H4 (cell line): ENCODE measurements around the gene CACNA1H. TPM values are rescaled to one million over a fixed set of nuclear protein-coding genes. Genes with fewer than 3 reads are reported as not detected.
"Not testable (repeated sequence)": the region's sequence is repeated elsewhere in the genome, so short reads cannot be mapped to it uniquely, and the experiment has no call there.

Experiments used
- DNase-seq: peaks from one replicate; pipeline ENCODE4 v3.0.0-alpha.2; 2015; ENCODE audit warnings: low spot score
- total RNA-seq: library from RNA; depleted of rRNA; stranded (reverse); fragments of >200 nt; shearing (Covaris generic); gene quantifications from 2 replicates; pipeline ENCODE4 v1.2.3, GENCODE V29; 2014

CACNA1H gene
- total RNA-seq, 1 experiment from 2014 or later: 2.0 TPM

DNA sequence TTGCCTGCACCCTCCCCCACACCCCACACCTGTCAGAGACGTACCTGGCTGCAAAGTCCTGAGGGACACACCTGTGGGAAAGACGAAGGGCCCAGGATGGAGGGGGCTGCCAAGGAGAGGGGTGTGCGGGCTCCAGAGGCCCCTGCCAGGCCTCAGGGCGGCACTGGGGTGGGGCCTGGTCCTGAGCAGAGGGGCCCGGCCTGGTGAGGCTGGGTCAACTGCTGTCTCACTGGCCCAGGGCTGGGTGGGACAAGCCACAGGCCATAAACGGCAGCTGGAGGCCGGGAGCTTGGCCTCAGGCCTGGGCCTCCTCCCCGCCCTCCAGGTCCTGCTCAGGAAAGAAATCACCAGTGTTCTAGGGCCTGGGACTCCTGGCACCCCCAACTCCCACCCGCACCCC, 71.7 kb downstream of the CACNA1H start:
- DNase-seq: no peak

- DNase-seq: no peak
These were observed 72.1 kb downstream of the CACNA1H start, which contains the start of gene TPSG1 for GRCh38 chr16:1225051-1225451. Gene TPSG1, minus strand, starts transcription at chr16:1225268. Its CDS starts 16 bp downstream, at chr16:1225252.

- DNase-seq: not testable (repeated sequence)
These were observed 72.9 kb downstream of the CACNA1H start for GRCh38 chr16:1225728-1226311.

DNA sequence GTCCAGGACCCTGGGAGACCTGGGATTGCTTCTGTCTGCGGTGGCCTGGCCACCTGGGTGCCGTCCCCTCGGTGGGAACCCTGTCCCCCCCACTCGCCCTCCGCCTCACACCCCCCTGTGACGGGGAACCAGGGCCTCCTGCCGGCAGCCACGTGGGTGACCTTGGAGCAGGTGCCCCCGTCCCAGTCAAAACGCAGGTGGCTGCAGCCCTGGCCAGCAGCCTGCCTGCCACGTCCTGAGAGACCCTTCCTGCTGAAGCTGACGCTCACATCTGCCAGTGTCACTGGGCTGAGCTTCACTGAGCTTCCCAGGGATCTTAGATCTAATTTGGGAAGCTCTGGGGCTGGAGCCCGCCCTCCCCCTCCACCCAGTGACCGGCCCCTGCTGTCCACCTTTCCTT, 73.8 kb downstream of the CACNA1H start:
- not testable (repeated sequence) for DNase-seq

GRCh38 chr16:1228227-1228626, 75.3 kb downstream of the CACNA1H start:
- not testable (repeated sequence) for DNase-seq

- not testable (repeated sequence) for DNase-seq
These were observed 76.6 kb downstream of the CACNA1H start for GRCh38 chr16:1229476-1229875.

DNA sequence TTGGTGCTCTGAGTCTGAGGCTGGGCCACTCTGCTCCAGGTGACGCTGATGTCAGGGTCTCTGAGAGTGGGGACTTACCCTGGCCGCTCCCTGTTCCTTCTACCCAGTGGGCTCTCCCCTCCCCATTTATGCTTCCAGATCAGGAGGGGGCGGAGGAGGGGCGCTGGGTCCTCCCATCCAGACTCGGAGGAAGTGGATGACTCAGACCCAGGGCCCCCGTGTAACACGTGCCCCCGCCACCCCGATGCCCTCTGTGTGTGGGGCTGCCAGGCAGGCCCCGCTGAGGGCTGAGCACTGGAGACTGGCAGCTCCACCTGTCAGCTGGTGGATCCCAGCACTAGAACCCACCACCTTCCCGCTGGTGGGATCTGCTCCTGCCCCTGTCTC, 77.2 kb downstream of the CACNA1H start, which contains the start of gene TPSB2:
TSS of gene TPSB2 (minus strand) at position 101 of the 387 bp plus-strand sequence. CDS start 233 bp downstream, outside the sequence.
- DNase-seq: not testable (repeated sequence)

DNA sequence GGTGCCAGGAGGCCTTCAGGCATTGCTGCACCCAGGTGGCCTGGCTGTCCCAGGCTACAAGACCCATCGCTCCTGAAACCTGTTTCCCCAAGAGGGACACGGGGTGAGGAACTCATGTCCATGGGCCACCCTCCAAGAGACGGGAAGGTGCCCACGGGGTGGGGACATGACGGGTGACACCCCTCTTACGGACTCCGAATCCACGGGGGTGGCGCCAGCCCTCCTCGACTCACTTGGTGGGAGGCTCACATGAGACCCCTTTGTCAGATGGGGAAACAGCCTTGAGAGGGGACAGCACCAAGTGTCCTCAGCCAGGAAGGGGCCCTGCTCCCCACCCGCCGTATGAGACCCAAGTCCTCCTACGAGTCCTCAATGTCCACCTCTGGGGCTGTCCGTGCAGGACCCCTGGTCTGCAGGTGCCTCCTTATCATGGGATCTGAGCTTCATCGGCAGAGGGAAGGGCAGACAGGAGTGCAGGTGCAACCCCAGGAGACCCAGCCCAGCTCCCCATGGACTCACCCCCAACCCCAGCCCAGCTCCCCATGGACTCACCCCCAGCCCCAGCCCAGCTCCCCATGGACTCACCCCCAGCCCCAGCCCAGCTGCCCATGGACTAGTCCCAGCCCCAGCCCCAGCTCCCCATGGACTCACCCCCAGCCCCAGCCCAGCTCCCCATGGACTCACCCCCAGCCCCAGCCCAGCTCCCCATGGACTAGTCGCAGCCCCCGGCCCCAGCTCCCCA, 77.7 kb downstream of the CACNA1H start:
- not testable (repeated sequence) for DNase-seq

DNA sequence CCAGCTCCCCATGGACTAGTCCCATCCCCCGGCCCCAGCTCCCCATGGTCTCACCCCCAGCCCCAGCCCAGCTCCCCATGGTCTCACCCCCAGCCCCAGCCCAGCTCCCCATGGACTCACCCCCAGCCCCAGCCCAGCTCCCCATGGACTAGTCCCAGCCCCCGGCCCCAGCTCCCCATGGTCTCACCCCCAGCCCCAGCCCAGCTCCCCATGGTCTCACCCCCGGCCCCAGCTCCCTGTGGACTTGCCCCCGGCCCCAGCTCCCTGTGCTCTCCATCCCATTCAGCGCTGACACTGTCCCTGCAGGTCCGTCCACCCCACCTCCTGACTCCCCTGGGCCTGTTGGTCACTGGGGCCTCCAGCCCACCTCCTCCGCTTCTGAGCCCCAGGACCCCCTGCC, 78.4 kb downstream of the CACNA1H start:
- DNase-seq: not testable (repeated sequence)

DNA sequence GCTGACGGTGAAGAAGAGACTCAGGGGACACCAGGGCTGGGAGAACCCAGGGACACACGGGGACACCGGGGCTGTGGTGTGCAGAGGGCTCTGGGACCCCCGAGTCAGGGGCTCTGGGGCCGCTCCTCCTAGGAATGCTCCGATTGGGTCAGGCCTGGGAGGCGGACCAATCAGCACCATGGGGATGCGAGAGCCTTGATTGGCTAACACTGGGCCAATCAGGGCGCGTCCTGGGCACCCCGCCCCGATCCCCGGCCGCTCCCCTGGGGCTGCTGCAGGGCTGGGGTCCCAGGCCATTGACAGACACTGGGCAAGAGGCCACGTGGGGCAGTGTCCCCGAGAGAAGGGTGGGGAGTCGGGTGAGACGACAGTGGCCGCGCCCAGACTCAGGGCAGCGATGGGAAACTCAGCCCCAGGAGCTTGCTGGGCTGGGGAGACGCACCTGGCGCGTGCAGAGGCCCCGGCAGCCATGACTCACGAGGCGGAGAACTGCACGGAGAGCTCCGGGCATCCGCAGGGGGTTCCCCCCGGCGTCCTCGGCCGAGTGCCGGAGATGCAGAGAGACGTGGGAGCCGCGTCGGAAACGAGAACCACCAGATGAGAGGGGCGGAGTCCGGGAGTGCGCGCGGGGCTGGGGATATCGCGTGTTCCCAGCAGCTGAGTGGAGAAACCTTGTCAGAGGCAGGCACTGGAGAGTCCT, 79.3 kb downstream of the CACNA1H start:
- DNase-seq: not testable (repeated sequence)

DNA sequence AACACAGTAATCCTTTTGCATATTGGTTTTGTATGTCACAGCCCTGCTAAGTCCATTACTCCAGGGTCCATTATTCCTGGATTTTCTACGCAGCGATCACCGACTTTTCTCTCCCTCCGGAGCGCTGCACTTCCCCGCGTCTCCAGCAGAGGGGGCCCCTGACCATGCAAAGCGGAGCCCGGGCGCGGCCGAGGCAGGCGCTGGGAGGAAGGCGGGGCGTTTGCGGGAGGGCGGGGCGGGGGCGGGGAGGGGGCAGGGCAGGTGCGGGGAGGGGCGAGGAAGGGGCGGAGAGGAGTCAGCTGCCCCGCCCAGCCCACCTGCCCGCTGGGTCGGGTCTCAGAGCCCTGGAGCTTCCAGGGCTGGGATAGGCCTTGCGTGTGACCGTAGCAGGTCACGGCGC, 83.8 kb downstream of the CACNA1H start:
- DNase-seq: not testable (repeated sequence)

DNA sequence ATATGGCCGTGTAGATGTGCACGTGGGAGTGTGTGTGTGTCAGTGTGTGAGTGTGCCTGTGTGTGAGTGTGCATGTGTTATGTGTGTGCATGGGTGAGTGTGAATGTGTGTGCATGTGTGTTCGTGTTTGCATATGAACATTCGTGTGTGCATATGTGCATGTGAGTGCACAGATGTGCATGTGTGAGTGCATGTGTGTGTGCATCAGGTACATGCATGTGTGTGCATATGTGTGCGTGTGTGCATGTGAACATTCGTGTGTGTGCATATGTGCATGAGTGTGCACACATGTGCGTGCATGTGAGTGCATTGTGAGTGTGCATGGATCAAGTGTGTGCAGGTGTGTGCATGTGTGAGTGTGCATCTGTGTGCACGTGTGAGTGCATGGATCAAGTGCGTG, 85.1 kb downstream of the CACNA1H start:
- no peak for DNase-seq

DNA sequence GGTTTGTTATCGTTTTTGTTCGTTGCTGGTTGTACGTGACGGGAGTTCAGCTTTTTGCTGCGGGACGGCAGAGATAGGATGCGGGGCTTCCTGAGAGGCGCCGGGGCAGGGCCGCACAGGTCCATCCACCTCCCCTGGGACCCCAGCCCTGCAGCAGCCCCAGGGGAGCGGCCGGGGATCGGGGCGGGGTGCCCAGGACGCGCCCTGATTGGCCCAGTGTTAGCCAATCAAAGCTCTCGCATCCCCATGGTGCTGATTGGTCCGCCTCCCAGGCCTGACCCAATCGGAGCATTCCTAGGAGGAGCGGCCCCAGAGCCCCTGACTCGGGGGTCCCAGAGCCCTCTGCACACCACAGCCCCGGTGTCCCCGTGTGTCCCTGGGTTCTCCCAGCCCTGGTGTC, 86.0 kb downstream of the CACNA1H start:
- DNase-seq: not testable (repeated sequence)

GRCh38 chr16:1239575-1239974, 86.7 kb downstream of the CACNA1H start:
- DNase-seq: not testable (repeated sequence)

DNA sequence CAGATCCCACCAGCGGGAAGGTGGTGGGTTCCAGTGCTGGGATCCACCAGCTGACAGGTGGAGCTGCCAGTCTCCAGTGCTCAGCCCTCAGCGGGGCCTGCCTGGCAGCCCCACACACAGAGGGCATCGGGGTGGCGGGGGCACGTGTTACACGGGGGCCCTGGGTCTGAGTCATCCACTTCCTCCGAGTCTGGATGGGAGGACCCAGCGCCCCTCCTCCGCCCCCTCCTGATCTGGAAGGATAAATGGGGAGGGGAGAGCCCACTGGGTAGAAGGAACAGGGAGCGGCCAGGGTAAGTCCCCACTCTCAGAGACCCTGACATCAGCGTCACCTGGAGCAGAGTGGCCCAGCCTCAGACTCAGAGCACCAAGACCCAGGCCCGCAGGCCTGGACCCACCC, 87.5 kb downstream of the CACNA1H start, which contains the start of gene TPSAB1:
TSS of gene TPSAB1 (plus strand) at position 270 of the 400 bp plus-strand sequence. CDS start 234 bp downstream, outside the sequence.
- not testable (repeated sequence) for DNase-seq

DNA sequence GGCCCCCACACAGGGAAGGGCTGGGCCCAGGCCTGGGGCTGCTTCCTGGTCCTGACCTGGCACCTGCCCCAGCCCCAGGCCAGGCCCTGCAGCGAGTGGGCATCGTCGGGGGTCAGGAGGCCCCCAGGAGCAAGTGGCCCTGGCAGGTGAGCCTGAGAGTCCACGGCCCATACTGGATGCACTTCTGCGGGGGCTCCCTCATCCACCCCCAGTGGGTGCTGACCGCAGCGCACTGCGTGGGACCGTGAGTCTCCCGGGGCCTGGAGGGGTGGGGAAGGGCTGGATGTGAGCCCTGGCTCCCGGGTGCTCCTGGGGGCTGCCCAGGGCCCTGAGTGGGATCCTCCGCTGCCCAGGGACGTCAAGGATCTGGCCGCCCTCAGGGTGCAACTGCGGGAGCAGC, 88.2 kb downstream of the CACNA1H start:
- DNase-seq: not testable (repeated sequence)

DNA sequence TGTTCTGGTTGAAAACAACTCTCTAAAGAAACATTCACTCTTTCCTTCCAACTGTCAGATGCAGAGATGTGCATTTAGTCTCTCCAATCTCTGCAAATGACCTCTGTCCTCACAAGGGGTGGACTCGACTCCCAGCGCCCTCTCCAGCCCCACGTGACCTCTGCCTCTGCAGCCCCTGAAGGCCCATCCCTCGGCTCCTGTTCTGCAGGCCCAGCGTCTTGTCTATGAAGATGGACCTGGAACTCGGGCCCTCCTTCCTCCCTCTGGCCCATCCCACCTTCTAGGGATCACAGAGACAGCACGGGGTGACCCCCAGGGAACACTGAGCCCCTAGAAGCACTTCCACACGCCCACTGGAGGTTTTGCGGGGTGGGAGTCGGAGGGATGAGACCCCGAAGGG, 90.5 kb downstream of the CACNA1H start:
- not testable (repeated sequence) for DNase-seq

GRCh38 chr16:1243907-1244850, 91.3 kb downstream of the CACNA1H start:
- not testable (repeated sequence) for DNase-seq

DNA sequence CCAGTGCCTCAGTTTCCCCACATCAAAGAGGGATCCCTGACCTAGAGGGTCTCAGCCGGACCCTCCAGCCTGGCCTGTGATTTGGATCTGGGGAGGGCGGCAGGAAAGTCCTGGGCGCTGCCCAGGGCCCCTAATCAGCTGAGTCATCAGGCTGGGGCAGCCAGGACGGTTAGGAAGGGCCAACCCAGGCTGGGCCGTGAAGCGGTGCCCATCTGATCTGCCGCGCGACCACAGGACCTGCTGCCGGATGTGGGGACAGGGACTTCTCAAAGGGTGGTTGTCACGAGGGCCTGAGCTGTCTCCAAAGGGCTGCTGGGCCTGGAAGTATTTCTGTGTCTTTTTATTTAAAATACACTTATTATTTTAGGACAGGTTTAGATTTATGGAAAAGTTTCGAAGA, 92.0 kb downstream of the CACNA1H start:
- DNase-seq: peak; percentile 38

- DNase-seq: no peak
These were observed 92.6 kb downstream of the CACNA1H start for GRCh38 chr16:1245452-1246020.
